HG03280 (cell line): ENCODE results near the gene SNX18.
"Not testable (repeated sequence)": the region's sequence is repeated elsewhere in the genome, so short reads cannot be mapped to it uniquely, and the experiment has no call there.

Source experiments
- ATAC-seq: cut with Tn5 transposase; IDR thresholded peaks from one replicate; pipeline ENCODE4 v1.9.1; 2021; ENCODE audit warnings: mild to moderate bottlenecking, moderate library complexity; ENCODE audit not compliant: unreplicated experiment

The SNX18 gene, protein sequence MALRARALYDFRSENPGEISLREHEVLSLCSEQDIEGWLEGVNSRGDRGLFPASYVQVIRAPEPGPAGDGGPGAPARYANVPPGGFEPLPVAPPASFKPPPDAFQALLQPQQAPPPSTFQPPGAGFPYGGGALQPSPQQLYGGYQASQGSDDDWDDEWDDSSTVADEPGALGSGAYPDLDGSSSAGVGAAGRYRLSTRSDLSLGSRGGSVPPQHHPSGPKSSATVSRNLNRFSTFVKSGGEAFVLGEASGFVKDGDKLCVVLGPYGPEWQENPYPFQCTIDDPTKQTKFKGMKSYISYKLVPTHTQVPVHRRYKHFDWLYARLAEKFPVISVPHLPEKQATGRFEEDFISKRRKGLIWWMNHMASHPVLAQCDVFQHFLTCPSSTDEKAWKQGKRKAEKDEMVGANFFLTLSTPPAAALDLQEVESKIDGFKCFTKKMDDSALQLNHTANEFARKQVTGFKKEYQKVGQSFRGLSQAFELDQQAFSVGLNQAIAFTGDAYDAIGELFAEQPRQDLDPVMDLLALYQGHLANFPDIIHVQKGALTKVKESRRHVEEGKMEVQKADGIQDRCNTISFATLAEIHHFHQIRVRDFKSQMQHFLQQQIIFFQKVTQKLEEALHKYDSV

GRCh38 chr5:54517512-54518145 is at the start of gene SNX18:
Gene SNX18, plus strand, starts transcription at chr5:54517759. Its CDS starts 194 bp downstream, at chr5:54517953.
- ATAC-seq, result peak; percentile 95

DNA sequence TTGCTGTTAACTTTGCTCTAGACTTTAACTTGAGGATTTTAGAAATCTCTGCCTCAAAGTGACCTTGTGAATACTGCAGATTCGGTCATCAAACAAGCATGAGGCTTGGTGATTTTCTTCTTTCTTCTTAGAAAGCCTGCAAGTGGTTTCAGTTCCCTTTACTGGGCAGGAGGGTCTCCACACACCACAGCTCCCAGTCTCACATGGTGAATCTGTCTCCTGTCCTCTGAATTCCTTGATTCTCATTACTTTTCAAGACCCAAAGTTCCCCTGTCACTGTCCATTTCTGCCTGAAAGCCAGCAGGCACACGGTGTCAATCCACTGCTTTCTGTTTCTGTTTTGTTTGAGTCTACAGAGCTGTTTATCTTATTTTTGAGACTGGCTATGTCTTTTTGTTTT is 47.9 kb upstream of the SNX18 start:
- ATAC-seq, result peak; percentile 86

- no peak for ATAC-seq
Measured at GRCh38 chr5:54470128-54470527, 47.4 kb upstream of the SNX18 start.

- ATAC-seq, result no peak
Measured at GRCh38 chr5:54470677-54471076, 46.9 kb upstream of the SNX18 start.

DNA sequence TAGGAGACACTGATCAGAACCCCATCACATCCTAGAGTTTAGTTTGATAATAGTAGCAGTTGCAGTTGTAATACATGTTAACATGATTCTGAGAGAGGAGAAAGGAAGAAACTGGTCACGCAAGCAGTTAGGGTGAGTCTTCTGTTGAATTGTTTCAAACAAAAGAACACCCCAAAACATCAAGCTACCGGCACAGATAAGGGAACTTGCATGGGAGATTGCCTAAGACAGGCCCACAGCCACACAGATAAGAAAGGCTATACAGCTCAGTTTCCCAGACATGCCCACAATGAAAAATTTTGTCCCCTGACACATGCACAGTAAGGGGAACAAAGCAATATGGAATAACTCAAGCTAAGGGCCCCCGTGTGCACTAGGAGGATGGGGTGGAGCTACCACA is 46.2 kb upstream of the SNX18 start:
- no peak for ATAC-seq

DNA sequence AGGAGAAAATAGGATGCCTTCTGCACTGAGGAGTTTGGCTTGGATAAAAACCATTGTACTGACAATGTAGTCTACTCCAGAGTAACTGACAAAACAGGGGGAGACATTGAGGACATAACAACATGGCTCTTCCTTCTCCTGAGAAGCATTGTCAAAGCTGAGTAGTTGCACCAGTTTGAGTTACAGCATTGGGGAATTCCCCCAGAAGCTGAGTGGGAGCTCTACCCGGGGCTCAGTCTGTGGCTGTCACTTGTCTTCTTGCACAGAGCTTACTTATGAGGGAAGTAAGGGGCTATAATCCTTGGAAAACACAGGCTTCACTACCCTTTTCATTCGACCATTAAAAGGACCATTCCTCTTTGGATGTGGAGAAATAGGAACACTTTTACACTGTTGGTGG is 40.9 kb upstream of the SNX18 start:
- ATAC-seq, result no peak

- ATAC-seq, result no peak
Measured at GRCh38 chr5:54477941-54478478, 39.5 kb upstream of the SNX18 start.

- no peak for ATAC-seq
Measured at GRCh38 chr5:54480296-54480695, 37.3 kb upstream of the SNX18 start.

- ATAC-seq, result no peak
Measured at GRCh38 chr5:54484219-54484894, 33.2 kb upstream of the SNX18 start.

DNA sequence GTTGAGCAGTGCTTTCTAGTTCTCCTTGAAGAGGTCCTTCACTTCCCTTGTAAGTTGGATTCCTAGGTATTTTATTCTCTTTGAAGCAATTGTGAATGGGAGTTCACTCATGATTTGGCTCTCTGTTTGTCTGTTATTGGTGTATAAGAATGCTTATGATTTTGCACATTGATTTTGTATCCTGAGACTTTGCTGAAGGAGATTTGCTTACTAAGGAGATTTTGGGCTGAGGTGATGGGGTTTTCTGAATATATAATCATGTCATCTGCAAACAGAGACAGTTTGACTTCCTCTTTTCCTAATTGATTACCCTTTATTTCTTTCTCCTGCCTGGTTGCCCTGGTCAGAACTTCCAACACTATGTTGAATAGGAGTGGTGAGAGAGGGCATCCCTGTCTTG is 31.9 kb upstream of the SNX18 start:
- ATAC-seq, result not testable (repeated sequence)

- not testable (repeated sequence) for ATAC-seq
Measured at GRCh38 chr5:54489648-54489979, 27.9 kb upstream of the SNX18 start.

GRCh38 chr5:54491326-54491725 is 26.2 kb upstream of the SNX18 start:
- no peak for ATAC-seq

- no peak for ATAC-seq
Measured at GRCh38 chr5:54492178-54492577, 25.4 kb upstream of the SNX18 start.

DNA sequence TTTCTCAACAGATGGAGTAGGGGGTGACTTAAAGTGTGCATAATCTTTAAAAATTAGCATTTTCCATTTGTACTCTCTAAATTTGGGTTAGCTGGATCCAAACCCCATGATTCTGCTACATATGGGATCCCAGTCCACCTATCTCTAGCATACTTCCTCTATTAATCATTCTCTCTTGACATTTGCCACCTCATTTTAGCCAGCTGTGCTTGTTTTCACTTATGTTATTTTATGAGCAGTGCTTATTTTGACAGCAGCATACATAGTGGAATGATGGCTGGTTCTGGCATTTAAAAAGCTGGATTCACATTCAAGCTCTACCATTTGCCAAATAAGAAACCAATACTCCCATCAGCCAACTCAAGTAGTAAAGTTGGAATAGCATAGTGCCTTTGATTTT is 22.5 kb upstream of the SNX18 start:
- ATAC-seq, result no peak

- no peak for ATAC-seq
Measured at GRCh38 chr5:54514291-54514690, 3.3 kb upstream of the SNX18 start.

- ATAC-seq, result no peak
Measured at GRCh38 chr5:54514841-54515432, 2.6 kb upstream of the SNX18 start.

GRCh38 chr5:54515634-54516033 is 1.9 kb upstream of the SNX18 start:
- ATAC-seq, result no peak

DNA sequence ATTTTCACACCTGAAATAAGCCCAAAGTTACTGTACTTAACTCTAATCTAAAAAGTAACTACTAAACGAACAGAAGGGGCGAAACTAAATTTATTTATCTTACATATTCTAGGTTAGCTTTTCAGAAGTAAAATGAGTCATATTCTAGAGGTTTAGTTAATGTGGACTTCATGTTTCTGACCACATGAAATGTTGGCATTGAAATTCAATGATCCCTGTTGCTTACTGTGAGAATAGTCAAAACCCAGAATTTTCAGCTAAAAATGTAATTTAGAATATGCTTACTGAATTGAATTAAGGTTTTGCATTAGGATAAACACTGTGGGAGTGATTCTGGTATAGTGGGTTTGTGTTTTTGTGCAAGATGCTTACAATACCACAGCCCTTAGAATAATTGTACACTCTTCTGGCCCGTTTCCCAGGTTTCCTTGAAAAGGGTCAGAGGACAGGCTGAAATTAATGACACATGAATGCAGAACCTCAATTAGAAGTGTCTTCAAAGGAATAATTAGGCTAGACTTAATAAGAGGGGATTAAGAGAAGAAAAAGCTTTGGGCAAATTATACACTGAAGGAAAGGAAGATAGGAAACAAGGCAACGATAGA is 1.4 kb upstream of the SNX18 start:
- no peak for ATAC-seq

DNA sequence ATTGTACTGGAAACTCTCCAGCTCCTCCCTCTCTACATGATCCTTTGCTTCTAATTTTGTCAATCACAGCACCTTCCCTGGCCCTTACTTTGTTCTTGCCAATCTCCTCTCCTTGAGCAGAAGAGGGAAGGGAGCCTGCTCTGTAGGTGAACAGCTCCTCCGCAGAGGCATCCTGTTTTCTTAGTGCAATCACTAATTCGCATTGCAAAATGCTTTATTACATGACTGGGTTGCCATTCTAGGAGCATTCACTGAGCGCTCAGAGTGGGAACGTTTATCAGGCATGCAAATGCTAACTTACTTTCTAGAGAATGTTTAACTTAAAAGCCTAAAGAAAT is 416 bp upstream of the SNX18 start:
- ATAC-seq, result no peak

GRCh38 chr5:54518146-54518817 is 723 bp downstream of the SNX18 start:
- ATAC-seq, result peak; percentile 21
